Adipocyte (in vitro differentiated cells): ENCODE results near the gene SLC9A8.

ENCODE experiments used
- DNase-seq: peaks from one replicate; pipeline ENCODE4 v3.0.0-alpha.2; 2015; ENCODE audit warnings: low read depth
- H3K27me3 ChIP-seq: replicated peaks from 2 replicates; pipeline ENCODE4 v1.7.0; 2013; ENCODE audit warnings: mild to moderate bottlenecking, low read length, moderate library complexity; ENCODE audit not compliant: control insufficient read depth, insufficient read depth
- H3K36me3 ChIP-seq: 2 replicates; pipeline ENCODE4 v1.7.0; 2013; ENCODE audit warnings: low read length, mild to moderate bottlenecking, moderate library complexity; ENCODE audit not compliant: control insufficient read depth, insufficient read depth, severe bottlenecking
- H3K4me1 ChIP-seq: 2 replicates; pipeline ENCODE4 v1.7.0; 2013; ENCODE audit warnings: mild to moderate bottlenecking, low read length, moderate library complexity; ENCODE audit not compliant: control insufficient read depth, insufficient read depth
- H3K4me3 ChIP-seq: 2 replicates; pipeline ENCODE4 v1.7.0; 2013; ENCODE audit warnings: mild to moderate bottlenecking, low read length, moderate library complexity
- H3K9ac ChIP-seq: 2 replicates; pipeline ENCODE4 v1.7.0; 2013; ENCODE audit warnings: mild to moderate bottlenecking, low read length, moderate library complexity
- H3K9me3 ChIP-seq: 2 replicates; pipeline ENCODE4 v1.7.0; 2013; ENCODE audit warnings: mild to moderate bottlenecking, low read length, moderate library complexity; ENCODE audit not compliant: control insufficient read depth

SLC9A8 gene

GRCh38 chr20:49916146-49917002, 103.7 kb downstream of the SLC9A8 start:
- Histone ChIP-seq H3K27me3 (no peaks in the 10 kb centered on the region), H3K9me3 (no peaks in the 10 kb centered on the region), H3K4me1 (peaks cover 21% of the 10 kb centered on the region), H3K4me3 (peak overlapping the region; percentile 96), H3K36me3 (no peaks in the 10 kb centered on the region), H3K9ac (peak overlapping the region; percentile 100)
- DNase-seq: no peak

GRCh38 chr20:49918446-49918845, 105.8 kb downstream of the SLC9A8 start:
- no peaks in the 10 kb centered on the region for H3K36me3 ChIP-seq
- H3K9ac ChIP-seq: no peak overlapping the region
- H3K4me3 ChIP-seq: no peak overlapping the region
- no peaks in the 10 kb centered on the region for H3K9me3 ChIP-seq
- H3K27me3 ChIP-seq: no peaks in the 10 kb centered on the region
- peaks cover 18% of the 10 kb centered on the region for H3K4me1 ChIP-seq
- no peak for DNase-seq

- Histone ChIP-seq H3K9ac (no peak overlapping the region), H3K4me1 (peaks cover 13% of the 10 kb centered on the region), H3K27me3 (no peaks in the 10 kb centered on the region), H3K9me3 (no peaks in the 10 kb centered on the region), H3K36me3 (no peaks in the 10 kb centered on the region), H3K4me3 (no peak overlapping the region)
- DNase-seq: no peak
Measured at GRCh38 chr20:49919009-49919408, 106.4 kb downstream of the SLC9A8 start.

GRCh38 chr20:49919461-49919860, 106.8 kb downstream of the SLC9A8 start:
- Histone ChIP-seq H3K27me3 (no peaks in the 10 kb centered on the region), H3K4me3 (no peak overlapping the region), H3K36me3 (no peaks in the 10 kb centered on the region), H3K9ac (no peak overlapping the region), H3K9me3 (no peaks in the 10 kb centered on the region), H3K4me1 (peaks cover 8% of the 10 kb centered on the region)
- no peak for DNase-seq

GRCh38 chr20:49924247-49924646, 111.6 kb downstream of the SLC9A8 start:
- Histone ChIP-seq H3K9me3 (no peaks in the 10 kb centered on the region), H3K4me3 (no peak overlapping the region)

GRCh38 chr20:49925901-49926454, 113.3 kb downstream of the SLC9A8 start:
- DNase-seq: no peak
- H3K9me3 ChIP-seq: no peaks in the 10 kb centered on the region
- H3K36me3 ChIP-seq: no peaks in the 10 kb centered on the region
- no peak overlapping the region for H3K4me3 ChIP-seq
- peaks cover 3% of the 10 kb centered on the region for H3K4me1 ChIP-seq
- no peaks in the 10 kb centered on the region for H3K27me3 ChIP-seq
- H3K9ac ChIP-seq: no peak overlapping the region

More at GRCh38 chr20:49924247-49924646, 111.6 kb downstream of the SLC9A8 start:
- DNase-seq: no peak
- H3K36me3 ChIP-seq: no peaks in the 10 kb centered on the region
- H3K9ac ChIP-seq: no peak overlapping the region
- H3K4me1 ChIP-seq: peaks cover 3% of the 10 kb centered on the region
- no peaks in the 10 kb centered on the region for H3K27me3 ChIP-seq

GRCh38 chr20:49928411-49929141, 115.9 kb downstream of the SLC9A8 start:
- no peaks in the 10 kb centered on the region for H3K27me3 ChIP-seq
- peaks cover 3% of the 10 kb centered on the region for H3K4me1 ChIP-seq
- no peak overlapping the region for H3K9ac ChIP-seq
- H3K36me3 ChIP-seq: no peaks in the 10 kb centered on the region
- no peak overlapping the region for H3K4me3 ChIP-seq
- peak; percentile 96 for DNase-seq
- no peaks in the 10 kb centered on the region for H3K9me3 ChIP-seq

- no peak for DNase-seq
- no peak overlapping the region for H3K4me3 ChIP-seq
- H3K9me3 ChIP-seq: no peaks in the 10 kb centered on the region
- H3K9ac ChIP-seq: no peak overlapping the region
- H3K36me3 ChIP-seq: no peaks in the 10 kb centered on the region
- no peaks in the 10 kb centered on the region for H3K27me3 ChIP-seq
- peaks cover 3% of the 10 kb centered on the region for H3K4me1 ChIP-seq
Measured at GRCh38 chr20:49929142-49929494, 116.5 kb downstream of the SLC9A8 start.

- DNase-seq: no peak
- Histone ChIP-seq H3K9ac (peak overlapping the region; percentile 96), H3K4me1 (peaks cover 37% of the 10 kb centered on the region), H3K36me3 (peaks cover 4% of the 10 kb centered on the region), H3K9me3 (no peaks in the 10 kb centered on the region), H3K4me3 (peak overlapping the region; percentile 98), H3K27me3 (no peaks in the 10 kb centered on the region)
Measured at GRCh38 chr20:49935746-49936152, 123.1 kb downstream of the SLC9A8 start.

- peaks cover 37% of the 10 kb centered on the region for H3K4me1 ChIP-seq
- peak within 1 kb of the TSS; percentile 96 for H3K9ac ChIP-seq
- peaks cover 10% of the 10 kb centered on the region for H3K36me3 ChIP-seq
- H3K4me3 ChIP-seq: peak within 1 kb of the TSS; percentile 98
- H3K27me3 ChIP-seq: no peaks in the 10 kb centered on the region
- DNase-seq: peak; percentile 98
- H3K9me3 ChIP-seq: no peaks in the 10 kb centered on the region
Measured at GRCh38 chr20:49936153-49937026, 123.8 kb downstream of the SLC9A8 start, which contains the start of gene RNF114. Gene RNF114, plus strand, starts transcription at chr20:49936397. Its CDS starts 16 bp downstream, at chr20:49936413.
